Measurements from ENCODE around the gene NKX1-2.
"Not testable (repeated sequence)": the region's sequence is repeated elsewhere in the genome, so short reads cannot be mapped to it uniquely, and the experiment has no call there.

The NKX1-2 gene

GRCh38 chr10:124449170-124450011 is 444 bp downstream of the NKX1-2 start:
- DNase-seq (ENCODE audit: low read depth): no peak

- no peak for DNase-seq (ENCODE audit: low read depth)
Measured at GRCh38 chr10:124448696-124449169, 1.1 kb downstream of the NKX1-2 start.

- no peak for DNase-seq (ENCODE audit: low read depth)
Measured at GRCh38 chr10:124447751-124448466, 1.9 kb downstream of the NKX1-2 start.

DNA sequence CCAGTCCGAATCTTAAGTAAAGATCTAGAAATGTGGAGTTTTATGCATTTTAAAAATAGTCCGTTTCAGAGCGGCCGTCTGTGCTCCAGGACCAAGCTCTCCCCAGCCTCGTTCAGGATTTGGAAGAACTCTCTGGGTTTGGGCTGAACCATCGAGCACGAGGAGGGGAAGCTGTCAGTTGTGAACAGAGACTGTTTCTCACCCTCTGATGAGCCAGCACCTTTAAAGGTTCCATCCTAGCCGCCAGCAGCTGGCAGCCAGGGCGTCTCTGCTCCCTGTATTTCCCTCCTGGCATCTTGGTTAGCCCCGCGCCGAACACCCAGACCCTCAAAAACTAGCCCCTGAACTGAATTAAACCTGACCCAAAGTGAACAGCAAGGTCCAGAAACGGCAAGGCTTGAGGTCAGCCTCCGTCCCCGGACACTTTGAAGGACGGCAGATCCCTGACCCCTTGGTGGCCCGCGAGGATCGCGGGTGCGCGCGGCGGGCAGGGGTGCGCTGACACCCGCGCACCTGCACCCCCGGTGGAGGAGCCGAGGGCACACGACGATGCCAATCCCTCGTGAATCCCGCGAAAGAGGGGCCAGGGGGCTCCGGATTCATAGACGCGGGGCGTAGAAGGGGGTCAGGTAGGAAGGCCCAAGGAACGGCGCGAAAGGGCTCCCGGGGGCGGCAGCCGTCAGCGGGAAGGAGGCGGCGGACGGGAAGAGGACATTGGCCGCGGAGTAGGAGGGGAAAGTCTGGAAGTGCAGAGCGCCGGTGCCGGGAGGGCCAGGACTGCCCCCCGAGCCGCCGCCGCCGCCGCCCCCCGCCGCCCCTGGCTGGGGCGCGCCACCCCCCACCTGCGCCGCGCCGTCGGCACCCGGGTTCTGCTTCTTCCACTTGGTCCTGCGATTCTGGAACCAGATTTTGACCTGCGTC is 2.7 kb downstream of the NKX1-2 start:
- no peak for DNase-seq (ENCODE audit: low read depth)

GRCh38 chr10:124441694-124442093 is 8.1 kb downstream of the NKX1-2 start:
- DNase-seq (ENCODE audit: low read depth): not testable (repeated sequence)

DNA sequence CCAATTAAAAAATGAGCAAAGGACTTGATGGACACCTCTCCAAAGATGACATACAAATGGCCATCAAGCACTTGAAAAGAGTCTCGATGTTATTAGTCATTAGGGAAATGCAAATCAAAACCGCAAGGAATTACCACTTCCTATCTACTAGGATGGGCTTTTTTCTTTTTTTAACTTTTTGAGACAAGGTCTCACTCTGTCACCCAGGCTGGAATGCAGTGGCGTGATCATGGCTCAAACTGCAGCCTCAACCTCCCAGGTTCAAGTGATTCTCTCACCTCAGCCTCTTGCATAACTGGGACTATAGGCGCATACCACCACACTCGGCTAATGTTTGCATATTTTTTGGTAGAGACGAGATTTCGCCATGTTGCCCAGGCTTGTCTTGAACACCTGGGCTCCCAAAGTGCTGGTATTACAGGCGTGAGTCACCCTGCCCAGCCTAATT is 13.6 kb downstream of the NKX1-2 start:
- DNase-seq (ENCODE audit: low read depth): no peak

DNA sequence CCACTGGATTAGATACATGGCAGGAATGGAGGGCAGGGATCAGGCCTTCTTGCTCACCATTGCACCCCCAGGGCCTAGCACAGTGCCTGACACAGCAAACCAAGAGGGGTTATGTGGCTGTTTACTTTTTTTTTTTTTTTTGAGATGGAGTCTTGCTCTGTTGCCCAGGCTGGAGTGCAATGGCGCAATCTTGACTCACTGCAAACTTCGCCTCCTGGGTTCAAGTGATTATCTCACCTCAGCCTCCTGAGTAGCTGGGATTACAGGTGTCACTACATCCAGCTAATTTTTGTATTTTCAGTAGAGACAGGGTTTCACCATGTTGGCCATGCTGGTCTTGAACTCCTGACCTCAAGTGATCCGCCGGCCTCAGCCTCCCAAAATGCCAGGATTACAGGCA is 14.2 kb downstream of the NKX1-2 start:
- not testable (repeated sequence) for DNase-seq (ENCODE audit: low read depth)

- DNase-seq (ENCODE audit: low read depth): no peak
Measured at GRCh38 chr10:124433461-124433860, 16.4 kb downstream of the NKX1-2 start.

- DNase-seq (ENCODE audit: low read depth): no peak
Measured at GRCh38 chr10:124430077-124430476, 19.8 kb downstream of the NKX1-2 start.

- no peak for DNase-seq (ENCODE audit: low read depth)
Measured at GRCh38 chr10:124429576-124429975, 20.3 kb downstream of the NKX1-2 start.

DNA sequence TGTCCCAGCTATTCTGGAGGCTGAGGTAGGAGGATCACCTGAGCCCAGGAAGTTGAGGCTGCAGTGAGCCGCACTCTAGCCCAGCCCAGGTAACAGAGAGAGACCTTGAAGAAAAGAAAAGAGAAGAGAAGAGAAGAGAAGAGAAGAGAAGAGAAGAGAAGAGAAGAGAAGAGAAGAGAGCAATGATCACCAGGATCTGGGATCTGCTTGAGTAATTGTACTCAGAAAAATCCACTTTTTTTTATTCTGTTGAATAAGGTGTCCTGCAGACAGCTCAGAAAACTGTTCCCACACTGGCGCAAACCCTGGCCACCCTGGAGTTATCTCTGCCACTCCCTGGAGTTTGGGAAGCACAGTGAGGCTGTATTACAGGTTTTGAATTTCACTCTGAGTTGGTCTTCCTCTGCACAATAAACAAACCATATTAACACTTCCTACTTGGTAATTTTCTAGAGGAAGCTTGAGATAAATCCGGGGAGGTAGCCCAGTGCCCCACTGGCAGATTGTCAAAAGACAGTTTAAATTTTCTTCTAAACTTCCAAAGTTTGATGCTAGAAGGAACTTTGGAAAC is 21.5 kb downstream of the NKX1-2 start:
- DNase-seq (ENCODE audit: low read depth): no peak

DNA sequence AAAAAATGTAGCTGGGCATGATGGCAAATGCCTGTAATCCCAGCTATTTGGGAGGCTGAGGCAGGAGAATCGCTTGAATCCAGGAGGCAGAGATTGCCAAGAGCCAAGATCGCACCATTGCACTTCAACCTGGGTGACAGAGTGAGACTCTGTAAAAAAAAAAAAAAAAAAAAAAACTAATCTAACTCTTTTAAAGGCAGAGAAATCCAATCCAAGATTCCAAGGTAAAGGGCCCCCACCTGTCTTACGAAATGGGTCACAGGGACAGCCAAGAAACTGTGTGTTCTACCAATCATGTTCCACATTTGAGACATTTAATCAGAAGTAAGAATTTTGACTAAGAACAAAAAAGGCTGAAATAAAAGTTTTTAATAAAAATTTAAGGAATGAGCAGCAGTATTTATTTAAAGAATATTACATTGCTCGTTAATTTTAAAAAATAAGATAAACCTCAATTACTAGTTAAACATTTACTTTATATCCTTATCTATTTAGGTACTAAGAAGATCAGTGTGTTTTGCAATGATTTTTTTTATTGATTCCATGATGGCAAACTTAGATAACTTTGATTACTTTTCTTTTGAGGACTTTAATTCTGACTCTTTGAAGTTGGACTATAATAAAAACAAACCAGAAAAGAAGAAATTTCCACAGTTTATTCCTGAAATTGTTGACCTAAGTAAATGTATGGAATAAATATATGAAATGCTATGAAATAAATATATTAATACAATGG is 24.4 kb downstream of the NKX1-2 start:
- DNase-seq (ENCODE audit: low read depth): no peak

- no peak for DNase-seq (ENCODE audit: low read depth)
Measured at GRCh38 chr10:124423813-124424212, 26.0 kb downstream of the NKX1-2 start.

DNA sequence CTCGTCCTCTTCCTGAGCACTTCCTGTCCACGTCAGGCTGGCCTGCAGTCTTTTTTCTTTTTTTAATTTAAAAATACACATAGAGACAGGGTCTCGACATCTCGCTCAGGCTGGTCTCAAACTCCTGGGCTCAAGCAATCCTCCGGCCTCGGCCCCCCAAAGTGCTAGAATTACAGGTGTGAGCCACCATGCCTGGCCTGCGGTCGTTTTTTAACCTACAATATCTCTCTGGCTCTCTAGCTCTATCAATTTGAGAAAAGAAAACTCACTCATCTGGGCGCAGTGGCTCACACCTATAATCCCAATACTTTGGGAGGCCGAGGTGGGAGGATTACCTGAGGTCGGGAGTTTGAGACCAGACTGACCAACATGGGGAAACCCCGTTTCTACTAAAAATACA is 27.1 kb downstream of the NKX1-2 start:
- DNase-seq (ENCODE audit: low read depth): no peak

- DNase-seq (ENCODE audit: low read depth): no peak
Measured at GRCh38 chr10:124420254-124420653, 29.6 kb downstream of the NKX1-2 start.

GRCh38 chr10:124419635-124420034 is 30.2 kb downstream of the NKX1-2 start:
- DNase-seq (ENCODE audit: low read depth): no peak

GRCh38 chr10:124418726-124419501 is 30.9 kb downstream of the NKX1-2 start, which contains the start of gene OAT:
Gene OAT, minus strand, starts transcription at chr10:124418923. Its CDS starts 6,752 bp downstream, at chr10:124412171.
- peak; percentile 73 for DNase-seq (ENCODE audit: low read depth)

- peak; percentile 12 for DNase-seq (ENCODE audit: low read depth)
Measured at GRCh38 chr10:124417895-124418725, 31.7 kb downstream of the NKX1-2 start.

DNA sequence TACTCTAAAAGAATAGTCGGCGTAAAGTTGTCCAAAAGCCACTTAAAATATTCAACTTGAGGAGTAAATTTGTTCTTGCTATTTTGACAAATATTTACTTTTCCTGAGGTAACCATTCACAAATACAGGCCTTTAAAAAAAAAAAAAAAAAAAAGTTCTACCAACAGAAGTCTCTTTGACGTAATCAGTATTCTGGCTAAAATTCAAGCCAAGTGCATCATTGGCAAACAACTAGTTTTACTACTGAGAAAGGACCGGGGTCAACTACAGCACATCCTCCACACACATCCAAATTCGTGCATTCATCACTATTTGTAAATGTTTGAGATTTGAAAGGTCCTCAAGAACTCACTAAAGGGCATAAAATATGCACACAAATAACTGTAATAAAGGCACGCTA is 33.1 kb downstream of the NKX1-2 start:
- DNase-seq (ENCODE audit: low read depth): no peak

All from HS-27A (cell line).